SK-N-SH (cell line): Measurements from ENCODE around the gene ABHD1. TPM values are rescaled to one million over a fixed set of nuclear protein-coding genes. Genes with fewer than 3 reads are reported as not detected.

Source experiments
- CTCF ChIA-PET: fragments of 300-600, 350-600 bp; formaldehyde crosslinking; extraction: SDS; loops from one replicate; lab custom pipeline; 2021; lab: Yijun Ruan, JAX
- POLR2A ChIA-PET: fragments of 350-600 bp; sonication (Branson Sonifier 250); formaldehyde crosslinking; extraction: SDS; loops from one replicate; lab custom pipeline; 2020; ENCODE audit warnings: antibody characterized with exemption, inconsistent platforms; lab: Yijun Ruan, JAX
- DNase-seq: peaks from one replicate; pipeline ENCODE4 v3.0.0; 2012
- H2AFZ ChIP-seq: fragments of 200-600 bp; sonication (generic); 2 replicates; pipeline ENCODE4 v1.8.1; 2016; ENCODE audit warnings: antibody characterized with exemption, mild to moderate bottlenecking, low read depth
- H3F3A ChIP-seq: fragments of 200-600 bp; sonication (generic); replicated peaks from 2 replicates; pipeline ENCODE3; 2016; ENCODE audit warnings: antibody characterized with exemption, mild to moderate bottlenecking; ENCODE audit not compliant: insufficient read depth
- H3K27ac ChIP-seq, 2 experiments: fragments of 200-500 bp in 1 of 2; fragments of 200-600 bp in 1 of 2; sonication (Bioruptor generic) in 1 of 2; sonication (generic), shearing (Covaris generic) in 1 of 2; 2 replicates each; pipeline versions ENCODE4 v1.5.1 to v1.6.1; 2014 to 2016; ENCODE audit warnings: low read depth in 2 of 2, inconsistent platforms in 1 of 2, low read length in 1 of 2, mild to moderate bottlenecking in 1 of 2, mixed read lengths in 1 of 2
- H3K27me3 ChIP-seq: fragments of 200-600 bp; sonication (generic), shearing (Covaris generic); 2 replicates; pipeline ENCODE4 v1.6.1; 2016; ENCODE audit warnings: mixed run types; ENCODE audit not compliant: insufficient read depth
- H3K36me3 ChIP-seq, 2 experiments: fragments of 200-500 bp in 1 of 2; fragments of 200-600 bp in 1 of 2; sonication (Bioruptor generic) in 1 of 2; sonication (generic) in 1 of 2; replicated peaks in 1 of 2; 2 replicates each; pipeline versions ENCODE3 to v1.5.1; 2014 to 2016; ENCODE audit warnings: low read length in 1 of 2, mild to moderate bottlenecking in 1 of 2; ENCODE audit not compliant: insufficient read depth in 2 of 2, control insufficient read depth in 1 of 2
- H3K4me1 ChIP-seq, 2 experiments: fragments of 200-500 bp in 1 of 2; fragments of 200-600 bp in 1 of 2; sonication (Bioruptor generic) in 1 of 2; sonication (generic), shearing (Covaris generic) in 1 of 2; 2 replicates each; pipeline versions ENCODE4 v1.5.1 to v1.6.1; 2014 to 2016; ENCODE audit warnings: low read depth in 1 of 2, low read length in 1 of 2, mixed run types in 1 of 2; ENCODE audit not compliant: insufficient read depth in 2 of 2, control insufficient read depth in 1 of 2
- H3K4me2 ChIP-seq: fragments of 200-600 bp; sonication (generic), shearing (Covaris generic); 2 replicates; pipeline ENCODE4 v1.6.1; 2017; ENCODE audit warnings: mixed run types
- H3K4me3 ChIP-seq, 2 experiments: fragments of 200-500 bp in 1 of 2; fragments of 200-600 bp in 1 of 2; sonication (Bioruptor generic) in 1 of 2; sonication (generic), shearing (Covaris generic) in 1 of 2; 2 replicates each; pipeline versions ENCODE4 v1.5.1 to v1.8.1; 2014 to 2016; ENCODE audit warnings: low read depth in 2 of 2, inconsistent platforms in 1 of 2, low read length in 1 of 2, mild to moderate bottlenecking in 1 of 2, mixed read lengths in 1 of 2, moderate library complexity in 1 of 2
- H3K79me2 ChIP-seq: fragments of 200-600 bp; sonication (generic); 2 replicates; pipeline ENCODE4 v1.8.1; 2017; ENCODE audit warnings: mild to moderate bottlenecking; ENCODE audit not compliant: insufficient read depth
- H3K9ac ChIP-seq: fragments of 200-600 bp; sonication (generic); 2 replicates; pipeline ENCODE4 v1.6.1; 2017; ENCODE audit warnings: mixed run types
- H3K9me2 ChIP-seq: fragments of 200-600 bp; sonication (generic); 2 replicates; pipeline ENCODE4 v1.6.1; 2017; ENCODE audit warnings: mixed run types
- H3K9me3 ChIP-seq: fragments of 200-600 bp; sonication (generic); 2 replicates; pipeline ENCODE4 v1.6.1; 2017; ENCODE audit warnings: mixed run types, mild to moderate bottlenecking, moderate library complexity
- H4K20me1 ChIP-seq: fragments of 200-600 bp; sonication (generic); 2 replicates; pipeline ENCODE4 v1.6.1; 2017; ENCODE audit warnings: mild to moderate bottlenecking, mixed run types; ENCODE audit not compliant: insufficient read depth
- FOSL2 ChIP-seq: IDR thresholded peaks from 2 replicates; pipeline ENCODE4 v1.4.0; 2012; ENCODE audit warnings: low read depth, mild to moderate bottlenecking, moderate library complexity, borderline replicate concordance
- FOXJ3 ChIP-seq: sonication (generic); formaldehyde crosslinking; IDR thresholded peaks from 2 replicates; pipeline ENCODE4 v1.5.1; 2020; ENCODE audit warnings: mild to moderate bottlenecking, missing genetic modification reagents
- GABPA ChIP-seq: IDR thresholded peaks from 2 replicates; pipeline ENCODE4 v1.4.0; 2012; ENCODE audit warnings: low read depth, mild to moderate bottlenecking
- GATA2 ChIP-seq: sonication (generic); formaldehyde crosslinking; IDR thresholded peaks from 2 replicates; pipeline ENCODE4 v1.5.0; 2020; ENCODE audit warnings: mild to moderate bottlenecking, missing genetic modification reagents
- JUND ChIP-seq: IDR thresholded peaks from 2 replicates; pipeline ENCODE4 v1.4.0; 2012
- MEF2A ChIP-seq: IDR thresholded peaks from 2 replicates; pipeline ENCODE4 v1.4.0; 2012; ENCODE audit warnings: low read depth, borderline replicate concordance
- MXI1 ChIP-seq: IDR thresholded peaks from 2 replicates; pipeline ENCODE4 v1.6.1; 2012; ENCODE audit warnings: mild to moderate bottlenecking, low read depth, low read length, improper control_type of control experiment
- NRF1 ChIP-seq: IDR thresholded peaks from 2 replicates; pipeline ENCODE4 v1.6.1; 2012; ENCODE audit warnings: low read depth, mild to moderate bottlenecking, low read length
- RFX5 ChIP-seq: IDR thresholded peaks from 2 replicates; pipeline ENCODE4 v1.6.1; 2012; ENCODE audit warnings: mild to moderate bottlenecking, improper control_type of control experiment, low read length
- SIN3A ChIP-seq: IDR thresholded peaks from 2 replicates; pipeline ENCODE4 v1.6.1; 2012; ENCODE audit warnings: low read depth, mild to moderate bottlenecking, low read length, moderate library complexity, borderline replicate concordance
- SMC3 ChIP-seq: IDR thresholded peaks from 2 replicates; pipeline ENCODE4 v1.6.1; 2012; ENCODE audit warnings: low read depth, low read length, improper control_type of control experiment
- TCF12 ChIP-seq: IDR thresholded peaks from 2 replicates; pipeline ENCODE4 v1.4.0; 2012
- TEAD4 ChIP-seq: IDR thresholded peaks from 2 replicates; pipeline ENCODE4 v1.4.0; 2012; ENCODE audit warnings: mild to moderate bottlenecking, borderline replicate concordance; ENCODE audit not compliant: insufficient read depth
- USF1 ChIP-seq: IDR thresholded peaks from 2 replicates; pipeline ENCODE4 v1.4.0; 2012; ENCODE audit warnings: low read depth, borderline replicate concordance
- USF2 ChIP-seq: fragments of 150-350 bp; IDR thresholded peaks from 2 replicates; pipeline ENCODE4 v1.6.1; 2017; ENCODE audit warnings: antibody characterized with exemption, low read length, low read depth, borderline replicate concordance
- YY1 ChIP-seq: IDR thresholded peaks from 2 replicates; pipeline ENCODE4 v1.4.0; 2012; ENCODE audit warnings: low read depth, mild to moderate bottlenecking
- WGBS: methylation state at CpG from one replicate; pipeline ENCODE4 v1.1.6; 2017; ENCODE audit warnings: low lambda C conversion rate; 5-methylcytosine and 5-hydroxymethylcytosine counted together
- polyA plus RNA-seq, 3 experiments: library from polyadenylated mRNA; depleted of rRNA; stranded (reverse); fragments of >200 nt; gene quantifications; 2 replicates each; pipeline ENCODE4 v1.2.3, GENCODE V29; 2012
- TF ChIP-seq, protein P1 (sequence below): IDR thresholded peaks from 2 replicates; pipeline ENCODE4; 2012
- TF ChIP-seq, protein P2 (sequence below): IDR thresholded peaks from 2 replicates; pipeline ENCODE4 v1.6.1; 2012; ENCODE audit warnings: mild to moderate bottlenecking, low read depth, low read length, moderate library complexity
- TF ChIP-seq, protein P3 (sequence below): IDR thresholded peaks from 2 replicates; pipeline ENCODE4 v1.4.0; 2012; ENCODE audit warnings: low read depth

ABHD1 gene
- polyA plus RNA-seq, 1 of the 3 experiments (the other 2 are of a cell fraction): 3.3 TPM

- Histone ChIP-seq H3K27ac (no peak overlapping the region), H4K20me1 (no peaks in the 10 kb centered on the region)
- TF ChIP-seq FOSL2: no peak
- TF ChIP-seq, protein P1, sequence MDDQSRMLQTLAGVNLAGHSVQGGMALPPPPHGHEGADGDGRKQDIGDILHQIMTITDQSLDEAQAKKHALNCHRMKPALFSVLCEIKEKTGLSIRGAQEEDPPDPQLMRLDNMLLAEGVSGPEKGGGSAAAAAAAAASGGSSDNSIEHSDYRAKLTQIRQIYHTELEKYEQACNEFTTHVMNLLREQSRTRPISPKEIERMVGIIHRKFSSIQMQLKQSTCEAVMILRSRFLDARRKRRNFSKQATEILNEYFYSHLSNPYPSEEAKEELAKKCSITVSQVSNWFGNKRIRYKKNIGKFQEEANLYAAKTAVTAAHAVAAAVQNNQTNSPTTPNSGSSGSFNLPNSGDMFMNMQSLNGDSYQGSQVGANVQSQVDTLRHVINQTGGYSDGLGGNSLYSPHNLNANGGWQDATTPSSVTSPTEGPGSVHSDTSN: no peak
- no peak for TF ChIP-seq MEF2A
- TF ChIP-seq NRF1: no peak
- no peak for TF ChIP-seq SIN3A
- no peak for TF ChIP-seq TCF12
- TF ChIP-seq SMC3: no peak
- TF ChIP-seq, protein P2, sequence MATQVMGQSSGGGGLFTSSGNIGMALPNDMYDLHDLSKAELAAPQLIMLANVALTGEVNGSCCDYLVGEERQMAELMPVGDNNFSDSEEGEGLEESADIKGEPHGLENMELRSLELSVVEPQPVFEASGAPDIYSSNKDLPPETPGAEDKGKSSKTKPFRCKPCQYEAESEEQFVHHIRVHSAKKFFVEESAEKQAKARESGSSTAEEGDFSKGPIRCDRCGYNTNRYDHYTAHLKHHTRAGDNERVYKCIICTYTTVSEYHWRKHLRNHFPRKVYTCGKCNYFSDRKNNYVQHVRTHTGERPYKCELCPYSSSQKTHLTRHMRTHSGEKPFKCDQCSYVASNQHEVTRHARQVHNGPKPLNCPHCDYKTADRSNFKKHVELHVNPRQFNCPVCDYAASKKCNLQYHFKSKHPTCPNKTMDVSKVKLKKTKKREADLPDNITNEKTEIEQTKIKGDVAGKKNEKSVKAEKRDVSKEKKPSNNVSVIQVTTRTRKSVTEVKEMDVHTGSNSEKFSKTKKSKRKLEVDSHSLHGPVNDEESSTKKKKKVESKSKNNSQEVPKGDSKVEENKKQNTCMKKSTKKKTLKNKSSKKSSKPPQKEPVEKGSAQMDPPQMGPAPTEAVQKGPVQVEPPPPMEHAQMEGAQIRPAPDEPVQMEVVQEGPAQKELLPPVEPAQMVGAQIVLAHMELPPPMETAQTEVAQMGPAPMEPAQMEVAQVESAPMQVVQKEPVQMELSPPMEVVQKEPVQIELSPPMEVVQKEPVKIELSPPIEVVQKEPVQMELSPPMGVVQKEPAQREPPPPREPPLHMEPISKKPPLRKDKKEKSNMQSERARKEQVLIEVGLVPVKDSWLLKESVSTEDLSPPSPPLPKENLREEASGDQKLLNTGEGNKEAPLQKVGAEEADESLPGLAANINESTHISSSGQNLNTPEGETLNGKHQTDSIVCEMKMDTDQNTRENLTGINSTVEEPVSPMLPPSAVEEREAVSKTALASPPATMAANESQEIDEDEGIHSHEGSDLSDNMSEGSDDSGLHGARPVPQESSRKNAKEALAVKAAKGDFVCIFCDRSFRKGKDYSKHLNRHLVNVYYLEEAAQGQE: no peak
- TF ChIP-seq YY1: no peak
- no peak for TF ChIP-seq USF1
- TF ChIP-seq GABPA: no peak
- TF ChIP-seq FOXJ3 (CRISPR knock-in tag): no peak
- no peak for TF ChIP-seq RFX5
- TF ChIP-seq GATA2 (CRISPR knock-in tag): no peak
- TF ChIP-seq USF2: no peak
- TF ChIP-seq TEAD4: no peak
- TF ChIP-seq JUND: no peak
- no peak for TF ChIP-seq MXI1
- TF ChIP-seq, protein P3, sequence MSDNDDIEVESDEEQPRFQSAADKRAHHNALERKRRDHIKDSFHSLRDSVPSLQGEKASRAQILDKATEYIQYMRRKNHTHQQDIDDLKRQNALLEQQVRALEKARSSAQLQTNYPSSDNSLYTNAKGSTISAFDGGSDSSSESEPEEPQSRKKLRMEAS: no peak
- TF ChIP-seq, all 33 proteins: peak for 0
- WGBS: 82% methylated on average over 2 of the region's 2 CpGs
- Histone ChIP-seq H3F3A (peaks cover 3% of the 10 kb centered on the region), H3K79me2 (no peaks in the 10 kb centered on the region), H3K9me2 (no peaks in the 10 kb centered on the region), H3K4me3 (no peak overlapping the region), H3K36me3 (no peaks in the 10 kb centered on the region), H2AFZ (no peak overlapping the region), H3K4me1 (peaks cover 0 to 22% of the 10 kb centered on the region in 2 experiments; a peak in 1 of 4 replicates), H3K9me3 (no peaks in the 10 kb centered on the region), H3K9ac (no peak overlapping the region), H3K4me2 (no peak overlapping the region), H3K27me3 (no peaks in the 10 kb centered on the region)
- ChIA-PET CTCF (interaction anchor here (0.7 to 1.5 kb wide), 2 partner anchors 15 to 70 kb away, joined by 3 to 4 read pairs; no protein-coding TSS in a partner anchor), POLR2A (no interaction called here)
- DNase-seq: no peak
Measured at GRCh38 chr2:27121906-27122305, 1.7 kb upstream of the ABHD1 start.
